HCT116 (cell line): ENCODE data around the gene HIVEP2. TPM values are rescaled to one million over a fixed set of nuclear protein-coding genes. Genes with fewer than 3 reads are reported as not detected.

Source experiments
- ATAC-seq: fragments of 200-7000 bp; cut with Tn5 transposase; 2 replicates; pipeline ENCODE4 v1.9.1; 2020; ENCODE audit warnings: mild to moderate bottlenecking, moderate library complexity
- BruUV-seq: library from RNA; stranded (reverse); fragments of 400-500 nt; replicated peaks from 2 replicates; lab custom pipeline; 2021; lab: Mats Ljungman, UMichigan
- CTCF ChIA-PET: fragments of 300-600 bp; sonication (Branson Sonifier 250); formaldehyde crosslinking; loops from one replicate; lab custom pipeline; 2021; ENCODE audit warnings: antibody characterized with exemption; lab: Charles Lee
- POLR2A ChIA-PET: fragments of 300-600, 350-600 bp; sonication (Branson Sonifier 250); formaldehyde crosslinking; loops from one replicate; lab custom pipeline; 2021; ENCODE audit warnings: antibody characterized with exemption; lab: Charles Lee
- RAD21 ChIA-PET, 2 experiments: fragments of 300-600 bp; sonication (Branson Sonifier 250); formaldehyde crosslinking; loops; one replicate each; lab custom pipeline; 2023; ENCODE audit warnings: low total read pairs in 2 of 2; ENCODE audit not compliant: uncharacterized antibody in 2 of 2, unreplicated experiment in 2 of 2, low non-redundant PET in 1 of 2; lab: Charles Lee
- DNase-seq: peaks from one replicate; pipeline ENCODE4 v3.0.0-alpha.2; 2010; ENCODE audit warnings: low read depth, low spot score
- H2AFZ ChIP-seq: fragments of 200-600 bp; shearing (Covaris generic), sonication (generic); 2 replicates; pipeline ENCODE4 v1.6.1; 2017; ENCODE audit warnings: low read depth, mixed run types, mixed read lengths, antibody characterized with exemption, low read length; ENCODE audit not compliant: poor library complexity, severe bottlenecking
- H3K27ac ChIP-seq: 2 replicates; pipeline ENCODE4 v1.5.1; 2012; ENCODE audit warnings: low read depth, low read length
- H3K27me3 ChIP-seq: fragments of 200-600 bp; sonication (generic); 2 replicates; pipeline ENCODE4 v1.6.1; 2016; ENCODE audit warnings: mixed run types, low read length, mixed read lengths; ENCODE audit not compliant: insufficient read depth
- H3K36me3 ChIP-seq, 2 experiments: fragments of 200-500 bp in 1 of 2; fragments of 200-600 bp in 1 of 2; sonication (Bioruptor generic) in 1 of 2; sonication (generic) in 1 of 2; 2 replicates each; pipeline versions ENCODE4 v1.5.1 to v1.6.1; 2014 to 2016; ENCODE audit warnings: low read length in 2 of 2, inconsistent platforms in 1 of 2, mixed read lengths in 1 of 2, mixed run types in 1 of 2; ENCODE audit not compliant: insufficient read depth in 2 of 2, control insufficient read depth in 1 of 2
- H3K4me1 ChIP-seq, 2 experiments: fragments of 200-600 bp in 1 of 2; sonication (generic) in 1 of 2; 2 replicates each; pipeline versions ENCODE4 v1.5.1 to v1.6.1; 2012 to 2017; ENCODE audit warnings: low read length in 2 of 2, inconsistent platforms in 1 of 2, mild to moderate bottlenecking in 1 of 2, mixed read lengths in 1 of 2, mixed run types in 1 of 2, moderate library complexity in 1 of 2; ENCODE audit not compliant: insufficient read depth in 2 of 2, control insufficient read depth in 1 of 2
- H3K4me2 ChIP-seq: fragments of 200-600 bp; sonication (generic); 2 replicates; pipeline ENCODE4 v1.6.1; 2017; ENCODE audit warnings: mixed run types, low read length, mixed read lengths
- H3K4me3 ChIP-seq, 2 experiments: fragments of 200-600 bp in 1 of 2; sonication (generic) in 1 of 2; replicated peaks in 1 of 2; 2 replicates each; pipeline ENCODE4 v1.5.1; 2011 to 2016; ENCODE audit warnings: low read length in 2 of 2, control low read depth in 1 of 2, low read depth in 1 of 2, mild to moderate bottlenecking in 1 of 2, mixed read lengths in 1 of 2, mixed run types in 1 of 2
- H3K79me2 ChIP-seq: fragments of 200-600 bp; sonication (generic); 2 replicates; pipeline ENCODE4 v1.6.1; 2017; ENCODE audit warnings: mild to moderate bottlenecking, mixed run types, low read length, moderate library complexity, mixed read lengths; ENCODE audit not compliant: insufficient read depth
- H3K9ac ChIP-seq: fragments of 200-600 bp; sonication (generic); 2 replicates; pipeline ENCODE4 v1.6.1; 2016; ENCODE audit warnings: low read length, mixed read lengths
- H3K9me2 ChIP-seq: fragments of 200-600 bp; sonication (generic), shearing (Covaris generic); 2 replicates; pipeline ENCODE4 v1.6.1; 2017; ENCODE audit warnings: mixed run types, mild to moderate bottlenecking, moderate library complexity; ENCODE audit not compliant: insufficient read depth
- H3K9me3 ChIP-seq, 2 experiments: fragments of 200-500 bp in 1 of 2; fragments of 200-600 bp in 1 of 2; sonication (Bioruptor generic) in 1 of 2; sonication (generic) in 1 of 2; 2 replicates each; pipeline ENCODE4 v1.6.1; 2014 to 2017; ENCODE audit warnings: low read length in 2 of 2, mixed read lengths in 2 of 2, inconsistent platforms in 1 of 2, low read depth in 1 of 2, mild to moderate bottlenecking in 1 of 2, mixed run types in 1 of 2, moderate library complexity in 1 of 2; ENCODE audit not compliant: control insufficient read depth in 1 of 2, insufficient read depth in 1 of 2
- H4K20me1 ChIP-seq: fragments of 200-600 bp; sonication (generic), shearing (Covaris generic); 2 replicates; pipeline ENCODE4 v1.6.1; 2017; ENCODE audit warnings: mixed run types, mild to moderate bottlenecking, moderate library complexity; ENCODE audit not compliant: insufficient read depth
- CBX3 ChIP-seq: IDR thresholded peaks from 2 replicates; pipeline ENCODE4 v1.6.1; 2012; ENCODE audit warnings: low read depth
- CTCF ChIP-seq, 3 experiments: fragments of 200-600 bp in 1 of 3; sonication (generic) in 1 of 3; IDR thresholded peaks in 2 of 3; conservative IDR thresholded peaks in 1 of 3; 2 replicates each; pipeline ENCODE4 v1.5.1; 2012 to 2017; ENCODE audit warnings: low read depth in 2 of 3, low read length in 2 of 3, antibody characterized with exemption in 1 of 3, borderline replicate concordance in 1 of 3, control low read depth in 1 of 3, mild to moderate bottlenecking in 1 of 3, mixed read lengths in 1 of 3, mixed run types in 1 of 3, moderate library complexity in 1 of 3; ENCODE audit not compliant: insufficient read depth in 1 of 3
- ELF1 ChIP-seq: IDR thresholded peaks from 2 replicates; pipeline ENCODE4 v1.6.1; 2012; ENCODE audit warnings: low read depth, borderline replicate concordance
- EZH2 ChIP-seq: fragments of 200-600 bp; sonication (generic); IDR thresholded peaks from 2 replicates; pipeline ENCODE4 v1.6.1; 2017; ENCODE audit warnings: antibody characterized with exemption, mixed run types
- EZH2phosphoT487 ChIP-seq: fragments of 200-600 bp; IDR thresholded peaks from 2 replicates; pipeline ENCODE4 v1.6.1; 2018; ENCODE audit warnings: antibody characterized with exemption, borderline replicate concordance
- FOSL1 ChIP-seq: IDR thresholded peaks from 2 replicates; pipeline ENCODE4 v1.6.1; 2012; ENCODE audit warnings: low read depth
- POLR2A ChIP-seq: IDR thresholded peaks from 2 replicates; pipeline ENCODE4 v1.7.0; 2011; ENCODE audit warnings: borderline replicate concordance; ENCODE audit not compliant: insufficient read depth, insufficient read length; ENCODE audit errors: extremely low read depth
- POLR2AphosphoS5 ChIP-seq: IDR thresholded peaks from 2 replicates; pipeline ENCODE4 v1.6.1; 2011; ENCODE audit warnings: mild to moderate bottlenecking, low read depth, low read length, moderate library complexity
- RAD21 ChIP-seq: IDR thresholded peaks from 2 replicates; pipeline ENCODE4 v1.6.1; 2012; ENCODE audit warnings: low read depth, mild to moderate bottlenecking
- SP1 ChIP-seq: IDR thresholded peaks from 2 replicates; pipeline ENCODE4 v1.6.1; 2012; ENCODE audit warnings: low read depth
- ZNF274 ChIP-seq: fragments of 200-500 bp; sonication (Bioruptor generic); IDR thresholded peaks from 2 replicates; pipeline ENCODE4 v1.6.1; 2014; ENCODE audit warnings: mild to moderate bottlenecking, low read depth, low read length, inconsistent platforms
- intact Hi-C: fragments of 100-400 bp; cut with micrococcal nuclease; formaldehyde crosslinking; loops from 2 replicates; pipeline ENCODE4 v1.10.0; 2022
- total RNA-seq: library from RNA; stranded (reverse); gene quantifications from one replicate; pipeline ENCODE4 v1.2.1, GENCODE V29; 2021; ENCODE audit not compliant: unreplicated experiment
- TF ChIP-seq, protein P1 (sequence below): IDR thresholded peaks from 2 replicates; pipeline ENCODE4 v1.6.1; 2012

HIVEP2 gene
- total RNA-seq, 1 experiment from 2014 or later: 8.1 TPM

GRCh38 chr6:142942805-142943227, 2.2 kb downstream of the HIVEP2 start:
- Histone ChIP-seq H3K9me3 (no peaks in the 10 kb centered on the region), H3K9me2 (no peaks in the 10 kb centered on the region), H4K20me1 (no peaks in the 10 kb centered on the region), H3K27ac (no peak overlapping the region), H3K4me3 (no peak overlapping the region), H3K9ac (no peak overlapping the region), H2AFZ (no peak overlapping the region), H3K4me1 (peaks cover 15 to 27% of the 10 kb centered on the region in 2 experiments; a peak in 3 of 4 replicates), H3K27me3 (no peaks in the 10 kb centered on the region), H3K79me2 (peaks cover 13% of the 10 kb centered on the region; the same call in 1 of the 2 replicates)
- ChIA-PET RAD21 (no interaction called here), POLR2A (interaction anchor here (1.1 kb wide), 1 partner anchor 9 kb away, joined by 3 read pairs; no protein-coding TSS in a partner anchor)
- DNase-seq (no peak), ATAC-seq (no peak)
- intact Hi-C loops: loop anchor here (10.0 kb wide), 1 partner anchor 482 kb away; no protein-coding TSS in a partner anchor
- BruUV-seq: no TSS peak
- no peak for TF ChIP-seq FOSL1
- TF ChIP-seq CTCF (IDR thresholded peaks at IDR 0.05 in 2 of 3, conservative IDR thresholded peaks at IDR 0.05 in 1 of 3; ENCODE audit: borderline replicate concordance in 1 of 3, insufficient read depth in 1 of 3, low read depth in 2 of 3, low read length in 2 of 3): peak in 1 of 3 experiments; percentile 63; a peak in 2 of 6 replicates
- 0 out of 2 replicates have a peak, but pooled peaks have one; percentile 3 for TF ChIP-seq RAD21
- TF ChIP-seq, all 23 proteins: peak for 2
- CTCF ChIA-PET: interaction anchor here (1.0 to 1.4 kb wide), 3 partner anchors 17 to 193 kb away, joined by 3 to 5 read pairs (median 3); no protein-coding TSS in a partner anchor
- H3K36me3 ChIP-seq: no peaks in the 10 kb centered on the region
- H3K4me2 ChIP-seq: peak overlapping the region; percentile 97; the same call in 1 of the 2 replicates

- Histone ChIP-seq H3K4me2 (no peak overlapping the region), H3K4me1 (peaks cover 15 to 27% of the 10 kb centered on the region in 2 experiments; a peak in 3 of 4 replicates), H4K20me1 (no peaks in the 10 kb centered on the region), H3K9me2 (no peaks in the 10 kb centered on the region), H3K36me3 (no peaks in the 10 kb centered on the region), H3K9ac (no peak overlapping the region), H3K9me3 (no peaks in the 10 kb centered on the region), H3K4me3 (no peak overlapping the region), H3K27ac (no peak overlapping the region), H3K79me2 (peaks cover 13% of the 10 kb centered on the region; the same call in 1 of the 2 replicates), H3K27me3 (no peaks in the 10 kb centered on the region), H2AFZ (no peak overlapping the region)
- ChIA-PET CTCF (interaction anchor here (1.0 to 1.4 kb wide), 2 partner anchors 17 to 192 kb away, joined by 3 read pairs; no protein-coding TSS in a partner anchor), POLR2A (no interaction called here), RAD21 (no interaction called here)
- ATAC-seq (no peak), DNase-seq (no peak)
- no TSS peak for BruUV-seq
- intact Hi-C loops: loop anchor here (10.0 kb wide), 1 partner anchor 483 kb away; no protein-coding TSS in a partner anchor
- TF ChIP-seq EZH2 (no peak), CBX3 (no peak), POLR2A (no peak), RAD21 (no peak), ELF1 (no peak), SP1 (no peak), ZNF274 (no peak), EZH2phosphoT487 (no peak), POLR2AphosphoS5 (no peak), CTCF (IDR thresholded peaks at IDR 0.05 in 2 of 3, conservative IDR thresholded peaks at IDR 0.05 in 1 of 3; ENCODE audit: borderline replicate concordance in 1 of 3, insufficient read depth in 1 of 3, low read depth in 2 of 3, low read length in 2 of 3) (no peak)
- TF ChIP-seq, protein P1, sequence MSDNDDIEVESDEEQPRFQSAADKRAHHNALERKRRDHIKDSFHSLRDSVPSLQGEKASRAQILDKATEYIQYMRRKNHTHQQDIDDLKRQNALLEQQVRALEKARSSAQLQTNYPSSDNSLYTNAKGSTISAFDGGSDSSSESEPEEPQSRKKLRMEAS: no peak
Observed at GRCh38 chr6:142942238-142942637, 2.7 kb downstream of the HIVEP2 start.
